Endometrial microvascular endothelial cells (primary cell): ENCODE measurements around the gene ALDH1A2. TPM values are rescaled to one million over a fixed set of nuclear protein-coding genes. Genes with fewer than 3 reads are reported as not detected.
"Not testable (repeated sequence)": the region's sequence is repeated elsewhere in the genome, so short reads cannot be mapped to it uniquely, and the experiment has no call there.

Source experiments
- in situ Hi-C: cut with HindIII; loops from 2 replicates; pipeline ENCODE4 v1.10.0; 2017; ENCODE audit warnings: low sequenced_read_pairs, low pct_unique_long_range_greater_than_20kb; ENCODE audit errors: inconsistent ontology term
- total RNA-seq: library from RNA; depleted of rRNA; stranded (reverse); fragments of >200 nt; gene quantifications from one replicate; pipeline ENCODE4 v1.2.3, GENCODE V29; 2015; ENCODE audit errors: inconsistent ontology term

The ALDH1A2 gene
- total RNA-seq, 1 donor from 2014 or later: under 0.01 TPM

DNA sequence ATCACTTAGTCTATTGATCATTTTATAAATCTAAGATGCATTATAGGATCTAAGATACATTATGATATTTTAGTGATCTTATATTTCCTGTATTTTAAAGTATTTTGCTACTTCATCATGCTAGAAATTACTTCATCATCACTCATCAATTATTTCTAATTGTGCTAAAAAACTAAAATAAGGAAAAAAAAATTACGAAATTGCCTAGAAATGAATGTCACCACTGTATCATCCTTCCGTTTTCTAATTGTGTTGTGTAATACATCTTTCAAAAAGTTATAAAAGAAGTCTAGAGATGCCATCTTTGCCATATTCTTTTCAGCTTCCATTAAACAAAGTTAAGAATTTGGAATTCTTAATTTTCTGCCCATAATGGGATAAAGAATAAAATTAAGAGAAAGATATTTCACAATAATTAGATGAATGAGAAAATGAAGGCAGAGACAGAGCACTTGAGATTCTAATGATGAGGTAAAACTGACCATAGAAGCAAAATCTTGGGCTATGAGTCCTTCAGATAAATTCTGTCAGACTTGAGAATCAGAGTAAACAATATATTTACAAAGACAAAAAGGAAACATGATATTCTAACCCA lies 48.8 kb downstream of the ALDH1A2 start:
- in situ Hi-C loops: no loop called here

DNA sequence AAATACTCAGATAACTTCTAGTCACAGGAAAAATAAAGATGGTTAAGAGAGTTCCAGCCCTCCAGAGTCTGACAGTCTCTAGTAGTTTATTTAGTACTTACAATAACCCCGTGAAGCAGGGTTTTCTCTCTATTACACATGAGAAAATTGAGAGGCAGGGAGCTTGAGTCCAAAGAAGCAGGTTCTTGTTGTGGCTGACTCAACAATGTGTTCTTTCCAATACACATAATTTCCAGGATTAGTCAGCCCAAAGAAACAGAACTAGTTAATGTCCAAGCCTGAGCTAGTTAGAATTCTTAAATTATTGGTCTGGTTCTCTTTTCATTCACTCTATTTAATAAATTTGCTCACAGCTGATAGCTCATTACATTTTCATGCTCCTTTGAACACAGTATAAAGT lies 49.9 kb downstream of the ALDH1A2 start:
- in situ Hi-C loops: no loop called here

DNA sequence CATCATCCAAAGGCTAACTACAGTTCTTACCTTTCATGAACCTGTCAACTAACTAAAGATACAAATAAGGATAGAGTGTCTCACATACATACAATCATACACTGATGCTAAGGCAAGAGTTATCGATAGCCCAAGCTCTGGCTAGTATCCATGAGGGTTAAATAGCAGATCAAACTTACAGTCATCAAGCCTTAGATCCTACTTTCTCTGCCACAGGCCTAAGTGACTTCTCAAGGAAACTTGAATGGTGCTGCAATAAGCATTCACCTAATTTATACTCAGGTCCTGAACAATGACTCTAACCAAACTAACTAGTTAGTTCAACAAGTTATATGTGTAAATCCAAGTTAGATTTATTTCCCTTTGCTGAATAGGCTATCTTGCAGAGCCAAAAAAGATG lies 51.0 kb downstream of the ALDH1A2 start:
- in situ Hi-C loops: no loop called here

- in situ Hi-C loops: no loop called here
Observed at GRCh38 chr15:58014040-58014439, 51.5 kb downstream of the ALDH1A2 start.

- in situ Hi-C loops: no loop called here
Observed at GRCh38 chr15:58010983-58011382, 54.5 kb downstream of the ALDH1A2 start.

DNA sequence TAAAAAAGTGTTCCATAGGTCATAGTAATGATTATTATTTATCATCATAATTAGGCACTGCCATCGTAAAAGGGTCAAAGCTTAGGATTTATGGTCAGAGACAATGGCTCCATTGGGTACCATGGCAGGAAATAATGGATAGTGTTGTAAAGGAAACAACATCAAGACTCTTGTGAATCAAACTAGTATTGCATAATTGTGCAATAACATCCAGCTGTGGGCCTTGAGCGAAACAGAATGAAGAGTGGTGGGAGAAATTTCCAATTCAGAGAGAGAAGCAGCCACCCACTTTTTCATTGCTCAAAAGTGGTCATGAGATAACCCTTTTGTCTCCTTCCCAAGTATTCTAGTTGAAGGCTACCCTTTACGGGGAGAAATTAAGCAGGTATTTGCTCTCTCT lies 61.7 kb downstream of the ALDH1A2 start:
- in situ Hi-C loops: no loop called here

DNA sequence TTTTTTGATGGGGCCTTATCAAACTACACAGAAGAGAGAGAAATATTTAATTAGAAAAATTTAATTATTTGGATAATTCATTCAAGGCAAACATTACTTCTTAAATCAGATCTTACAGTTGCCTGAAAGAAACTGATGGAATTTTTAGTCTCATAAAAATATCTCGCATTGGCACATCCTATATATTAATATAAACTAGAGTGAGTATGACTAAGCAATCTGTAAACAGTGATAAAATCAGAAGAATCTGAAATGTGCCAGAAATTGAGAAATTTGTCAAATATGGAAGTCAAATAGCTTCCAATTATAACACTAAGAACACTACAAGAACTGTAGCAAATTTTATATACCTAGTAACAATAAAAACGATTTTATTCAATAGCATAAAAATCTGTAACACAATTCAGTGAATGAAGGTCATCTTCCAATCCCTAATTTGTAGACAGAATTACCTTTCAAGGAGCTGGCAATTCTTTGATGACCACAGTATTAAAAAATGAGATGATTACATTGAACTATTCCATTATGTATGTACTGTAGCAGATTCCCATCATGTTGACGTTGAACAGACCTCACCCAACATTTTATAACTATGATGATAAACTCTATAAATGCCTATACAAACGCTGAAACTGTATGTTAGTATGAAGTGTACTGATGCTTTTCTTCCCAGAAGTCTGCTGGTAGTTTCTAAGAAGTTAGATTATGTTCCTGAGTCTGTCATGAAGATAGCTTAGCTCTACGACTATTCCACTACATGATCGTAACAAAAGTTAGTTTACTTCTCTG lies 63.0 kb downstream of the ALDH1A2 start:
- in situ Hi-C loops: no loop called here

GRCh38 chr15:57999699-58000098 lies 65.8 kb downstream of the ALDH1A2 start:
- in situ Hi-C loops: not testable (repeated sequence)

DNA sequence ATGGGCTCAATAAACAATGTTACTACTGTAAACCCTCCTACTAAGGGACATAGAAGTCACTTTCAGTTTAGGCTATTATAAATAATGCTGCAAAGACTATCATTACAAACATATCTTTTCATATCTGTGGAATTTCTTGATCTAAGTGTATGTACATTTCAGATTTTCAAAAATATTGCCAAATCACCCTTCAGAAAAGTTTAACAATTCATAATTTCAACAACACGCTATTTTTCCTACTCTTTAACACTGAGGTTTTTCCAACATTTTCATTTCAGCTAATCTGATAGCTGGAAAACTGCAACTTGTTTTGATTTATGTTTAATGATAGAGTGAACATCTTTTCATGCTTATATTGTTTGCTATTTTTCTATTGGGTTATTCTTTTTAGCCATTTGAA lies 69.0 kb downstream of the ALDH1A2 start:
- in situ Hi-C loops: no loop called here

DNA sequence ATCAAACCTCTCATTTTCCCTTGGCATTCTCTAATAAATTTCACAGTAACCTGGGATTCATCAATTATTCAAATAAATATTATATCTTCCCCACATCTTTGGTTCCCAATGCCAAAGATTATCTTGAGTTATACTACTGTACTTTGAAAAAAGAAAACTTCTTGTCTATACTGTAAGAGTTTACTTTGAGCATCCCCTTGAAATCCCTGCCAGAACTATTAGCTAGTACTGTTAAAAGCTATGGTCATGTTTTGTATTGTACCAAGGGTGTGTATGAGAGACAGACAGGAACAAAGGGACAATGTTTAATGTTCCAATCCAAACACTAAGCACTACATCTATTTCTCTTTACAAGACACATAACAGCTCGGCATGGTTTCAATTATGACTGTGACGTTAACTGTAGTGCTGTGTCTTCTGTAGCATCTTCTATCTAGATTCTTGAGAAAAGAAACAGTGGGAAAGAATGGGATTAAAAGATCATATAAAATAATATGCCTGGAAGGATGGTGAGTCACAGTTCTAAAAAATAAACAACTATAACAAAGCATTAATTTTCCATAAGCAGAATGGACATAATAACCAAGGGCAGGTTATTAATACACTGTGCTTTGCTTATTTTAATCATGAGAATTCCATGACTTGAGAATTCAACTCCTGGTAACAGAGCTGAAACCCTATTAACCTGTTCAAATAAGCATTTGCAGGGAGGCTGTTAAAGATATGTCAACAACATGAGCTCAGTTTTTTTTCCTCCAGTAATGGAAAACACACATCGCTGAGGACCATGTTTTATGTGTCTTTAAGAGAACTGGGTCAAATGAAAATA lies 71.1 kb downstream of the ALDH1A2 start:
- in situ Hi-C loops: no loop called here

- in situ Hi-C loops: no loop called here
Observed at GRCh38 chr15:57993409-57994145, 71.9 kb downstream of the ALDH1A2 start.

DNA sequence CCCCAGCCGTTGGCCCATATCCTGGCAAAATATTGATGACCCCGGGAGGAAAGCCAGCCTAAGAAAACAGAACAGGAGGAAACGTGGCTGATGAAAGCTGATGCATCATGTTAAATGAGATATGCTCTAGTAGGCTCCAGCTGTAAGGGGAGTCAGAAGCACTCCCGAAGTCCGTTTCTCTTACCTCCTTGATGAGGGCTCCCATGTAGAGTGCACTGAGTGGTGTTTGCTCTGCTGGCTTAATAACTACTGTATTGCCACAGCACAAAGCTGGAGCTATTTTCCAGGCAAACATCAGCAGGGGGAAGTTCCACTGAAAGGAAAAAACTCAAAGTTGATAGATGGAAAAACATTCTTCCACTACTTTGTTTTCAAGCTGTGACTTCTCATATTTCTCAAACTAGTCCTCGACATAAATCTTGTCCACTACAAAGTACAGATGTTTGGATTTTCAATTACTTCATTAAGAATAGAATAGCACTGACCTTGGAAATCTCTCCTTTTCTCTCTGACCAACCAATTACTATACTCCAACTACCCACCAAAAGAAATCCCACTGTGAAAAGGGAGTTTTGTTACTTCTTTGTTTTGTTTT lies 72.7 kb downstream of the ALDH1A2 start:
- in situ Hi-C loops: no loop called here

DNA sequence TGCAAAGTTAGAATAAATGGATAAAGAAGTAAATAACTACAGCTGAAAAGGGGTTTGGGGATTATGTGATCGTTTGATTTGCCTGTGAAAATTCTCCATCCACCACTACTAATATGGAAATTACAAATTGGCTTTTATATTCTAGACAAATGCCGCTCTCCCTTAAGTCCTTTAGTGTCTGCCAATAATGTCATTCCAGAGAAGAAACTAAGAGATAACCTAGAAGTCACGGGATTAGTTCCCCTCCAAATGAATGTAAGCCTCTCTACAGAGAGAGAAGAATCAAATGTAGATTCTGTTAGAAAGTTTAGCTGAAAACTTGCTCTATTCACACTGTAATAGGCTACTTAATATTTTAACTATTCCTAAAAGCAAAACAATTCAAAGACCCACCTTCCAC lies 92.0 kb downstream of the ALDH1A2 start:
- in situ Hi-C loops: no loop called here

DNA sequence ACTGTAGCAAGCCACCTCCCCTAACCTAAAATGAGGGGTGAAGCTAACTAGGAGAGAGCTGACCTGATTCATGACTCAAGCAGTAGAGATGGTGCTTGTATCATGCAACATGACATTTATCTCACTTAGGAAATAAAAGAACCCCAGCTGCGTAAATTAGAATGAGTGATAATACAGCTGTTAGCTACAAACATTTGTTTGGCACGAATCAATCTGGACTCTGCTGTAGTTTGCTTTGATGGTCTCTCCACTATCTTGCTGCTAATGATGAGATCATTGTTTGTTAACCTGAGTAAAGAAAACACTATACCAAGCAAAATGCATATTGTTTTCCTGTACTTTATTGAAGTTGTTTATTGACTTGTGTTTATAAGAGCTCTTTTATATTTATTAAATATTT lies 92.6 kb downstream of the ALDH1A2 start:
- in situ Hi-C loops: no loop called here

GRCh38 chr15:57969996-57970395 lies 95.5 kb downstream of the ALDH1A2 start:
- in situ Hi-C loops: no loop called here

- in situ Hi-C loops: no loop called here
Observed at GRCh38 chr15:57969355-57969754, 96.2 kb downstream of the ALDH1A2 start.

DNA sequence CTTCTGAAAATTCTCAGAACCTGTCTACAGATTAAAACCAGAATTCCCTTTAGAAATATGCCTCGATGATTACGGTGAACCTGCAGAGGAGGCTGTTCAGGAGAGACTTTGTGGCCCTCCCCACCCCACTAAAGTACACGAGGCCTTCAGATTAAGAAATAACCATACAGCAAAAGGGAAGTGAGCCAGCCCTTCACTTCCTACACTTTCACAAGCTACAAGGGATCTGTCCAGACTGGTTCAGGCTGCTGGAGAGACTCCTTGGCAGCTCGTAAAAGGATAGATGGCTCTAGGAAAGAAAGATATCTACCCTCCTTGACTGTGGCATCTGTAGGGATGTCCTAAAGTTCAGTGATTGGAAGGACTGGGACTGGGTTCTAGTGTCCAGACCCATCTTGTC lies 102.6 kb downstream of the ALDH1A2 start:
- in situ Hi-C loops: no loop called here

DNA sequence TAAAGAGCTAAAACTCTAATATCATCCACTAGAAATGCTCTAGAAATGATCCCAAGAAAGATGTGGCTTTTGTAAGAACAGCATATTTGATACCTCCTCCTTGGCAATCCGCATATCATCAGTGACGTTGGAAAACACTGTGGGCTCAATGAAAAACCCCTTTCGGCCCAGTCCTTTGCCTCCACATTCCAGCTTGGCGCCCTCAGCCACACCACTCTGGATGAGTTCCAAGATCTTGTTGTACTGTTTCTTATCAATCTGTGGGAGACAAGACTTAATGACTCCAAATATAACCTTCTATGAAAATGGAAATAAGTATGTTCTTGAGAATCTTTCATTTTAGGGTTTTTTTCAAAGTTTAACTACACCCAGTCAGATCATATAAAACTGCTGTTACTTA lies 103.6 kb downstream of the ALDH1A2 start:
- in situ Hi-C loops: no loop called here

DNA sequence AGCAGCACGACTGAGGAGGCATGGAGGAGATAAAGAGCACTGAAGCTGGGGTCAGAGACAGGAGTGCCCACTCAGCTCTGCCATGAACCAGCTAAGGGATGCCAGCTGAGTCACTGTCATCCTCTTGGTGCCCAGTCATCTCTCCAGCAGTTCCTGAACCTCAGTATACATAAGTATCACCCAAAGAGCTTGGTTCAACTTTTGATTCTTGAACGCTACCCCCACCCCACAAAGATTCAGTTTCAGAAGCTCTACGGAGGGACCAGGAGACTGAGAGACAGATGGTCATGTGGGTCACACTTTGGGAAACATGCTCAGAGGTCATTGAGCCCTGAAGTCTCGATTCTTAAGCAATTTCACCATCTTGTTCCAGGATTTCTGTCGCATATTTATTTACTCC lies 108.4 kb downstream of the ALDH1A2 start:
- in situ Hi-C loops: no loop called here
